NCI-H748 (cell line): ENCODE measurements around the gene LEMD2.

Experiments used
- DNase-seq: peaks from one replicate; lab custom pipeline; 2025; ENCODE audit not compliant: unreplicated experiment; lab: John Stamatoyannopoulos, UW

The LEMD2 gene

DNA sequence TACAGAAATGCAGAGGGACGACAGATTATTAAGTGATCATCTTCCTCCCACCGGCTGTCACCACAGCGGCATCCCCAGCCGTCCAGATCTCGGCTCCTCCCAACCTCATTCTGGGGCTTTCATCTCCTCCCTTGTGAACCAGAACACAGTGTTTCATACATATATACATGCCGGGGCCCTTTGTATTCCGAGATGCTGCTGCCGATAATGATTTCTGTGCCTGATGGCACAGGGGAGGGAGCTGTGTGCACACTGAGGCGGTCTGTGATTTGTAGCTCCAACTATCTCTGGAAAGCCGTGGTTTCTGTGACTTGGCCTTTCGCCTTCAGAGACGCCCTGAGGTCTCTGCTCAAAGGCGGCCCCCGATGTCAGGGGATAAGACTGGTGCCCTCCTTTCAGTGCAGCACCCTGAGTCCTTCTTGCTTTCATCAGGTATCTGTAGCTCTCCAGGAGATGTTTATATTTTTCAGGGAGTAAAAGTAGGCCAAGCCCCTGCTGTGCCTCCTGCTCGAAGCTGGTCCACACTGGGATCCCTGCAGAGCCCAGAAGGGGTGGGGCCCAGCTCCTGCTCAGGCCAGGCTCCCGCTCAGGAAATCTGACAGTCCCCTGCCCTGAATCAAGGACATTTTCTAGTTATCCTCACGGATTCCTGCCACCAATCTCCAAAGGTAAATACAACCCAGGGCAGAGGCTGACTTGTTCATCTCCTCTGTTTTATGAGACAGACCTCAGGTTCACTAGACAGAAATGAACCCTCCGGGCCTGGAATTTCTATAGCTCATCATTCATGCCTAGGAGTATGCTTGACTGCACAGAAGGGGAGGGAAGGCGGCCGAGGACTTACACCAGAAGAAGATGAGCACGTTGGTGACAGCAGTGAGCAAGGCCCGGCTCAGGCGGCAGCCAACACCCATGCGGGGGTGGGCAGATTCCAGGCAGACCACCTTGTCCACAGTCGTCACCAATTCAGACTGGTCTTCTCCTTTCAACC, 11.2 kb downstream of the LEMD2 start:
- DNase-seq: no peak

DNA sequence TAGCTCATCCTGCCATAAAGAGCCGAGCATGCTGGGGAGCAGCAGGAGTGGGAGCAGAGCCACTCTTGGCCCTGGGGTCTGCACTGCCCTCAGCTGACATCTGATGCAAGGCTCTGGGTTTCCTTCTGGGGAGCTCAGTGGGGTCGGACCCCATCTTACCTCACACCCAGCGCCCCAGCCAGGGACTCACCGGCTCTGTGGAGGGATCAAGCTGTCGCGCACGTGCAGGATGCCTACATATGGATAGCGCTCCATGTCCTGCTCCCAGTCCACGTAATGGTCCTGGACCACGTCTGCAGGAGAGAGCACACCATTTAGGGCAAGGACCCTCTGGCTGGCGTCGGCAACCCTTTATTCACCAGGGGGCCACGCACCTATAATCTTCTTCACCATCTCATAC, 12.2 kb downstream of the LEMD2 start:
- no peak for DNase-seq

DNA sequence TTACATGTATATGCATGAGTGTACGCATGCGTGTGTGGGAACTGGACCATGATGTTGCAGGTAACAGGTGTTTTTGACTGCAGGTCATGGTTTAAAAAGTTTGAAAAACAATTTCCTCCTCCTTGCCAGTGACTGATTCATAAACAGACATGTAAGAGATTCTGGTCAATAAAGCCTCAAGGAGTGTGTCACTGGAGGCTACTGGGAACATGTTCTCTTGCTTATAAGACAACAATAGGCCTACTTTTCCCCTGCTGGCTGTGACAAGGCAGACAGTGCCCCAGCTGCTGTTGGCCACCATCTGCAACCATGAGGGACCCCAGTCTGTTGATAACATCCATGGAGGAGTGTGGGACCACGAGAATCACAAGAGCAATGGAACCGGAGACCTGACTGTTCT, 12.7 kb downstream of the LEMD2 start:
- no peak for DNase-seq

DNA sequence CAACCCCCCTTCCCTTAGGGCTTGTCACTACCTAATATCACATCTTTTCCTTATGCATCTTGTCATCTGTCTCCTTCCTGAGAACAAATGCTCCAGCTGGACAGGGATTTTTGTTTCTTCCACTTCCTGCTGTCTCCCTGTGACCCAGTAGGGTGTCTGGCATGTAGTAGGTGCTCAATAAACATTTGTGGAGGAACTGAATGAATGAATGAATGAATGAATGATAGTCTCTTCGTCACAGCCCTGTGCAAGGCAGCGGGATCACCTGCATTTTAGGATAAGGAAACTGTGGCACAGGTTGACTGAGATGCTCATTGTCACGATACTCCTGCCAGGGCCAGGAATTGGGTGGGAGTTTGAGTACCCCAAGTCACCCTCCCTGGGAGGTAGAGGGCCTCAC, 14.2 kb downstream of the LEMD2 start:
- no peak for DNase-seq

GRCh38 chr6:33772902-33773472, 15.9 kb downstream of the LEMD2 start:
- DNase-seq: no peak

DNA sequence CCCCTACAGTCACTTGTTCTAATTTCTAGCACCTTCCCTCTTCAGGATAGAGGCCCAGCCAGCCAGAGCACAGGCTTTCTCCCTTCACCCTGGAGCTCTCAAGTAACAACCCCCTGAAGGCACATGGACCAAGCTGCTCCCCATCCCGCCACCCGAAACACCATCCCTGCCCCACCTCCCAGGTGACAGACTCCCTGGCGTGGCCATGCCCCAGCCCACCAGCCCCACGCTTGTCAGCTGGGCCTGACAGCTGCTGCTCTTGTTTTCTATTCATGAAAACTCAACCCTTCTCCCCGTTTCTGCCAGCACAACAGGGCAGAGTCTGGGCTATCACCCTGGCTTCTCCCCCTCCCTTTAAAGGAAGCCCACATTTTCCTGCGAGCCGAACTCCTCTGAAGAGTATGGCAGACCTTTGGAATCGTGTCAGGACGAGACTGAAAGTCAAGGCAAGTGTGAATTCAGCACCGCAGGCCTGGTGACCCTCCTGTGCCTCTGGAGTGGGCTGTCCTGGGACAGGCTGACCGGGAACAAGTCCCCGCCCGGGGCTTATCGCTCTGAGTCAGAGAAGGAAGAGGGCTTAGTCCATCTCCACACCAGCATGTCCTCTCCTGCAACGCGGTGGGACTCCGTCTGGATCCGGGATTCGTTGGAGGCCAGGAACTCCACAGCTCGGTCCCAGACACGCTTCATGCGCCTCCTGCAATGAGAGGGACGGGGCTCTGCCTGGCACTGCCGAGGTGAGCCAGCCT, 16.7 kb downstream of the LEMD2 start:
- no peak for DNase-seq

DNA sequence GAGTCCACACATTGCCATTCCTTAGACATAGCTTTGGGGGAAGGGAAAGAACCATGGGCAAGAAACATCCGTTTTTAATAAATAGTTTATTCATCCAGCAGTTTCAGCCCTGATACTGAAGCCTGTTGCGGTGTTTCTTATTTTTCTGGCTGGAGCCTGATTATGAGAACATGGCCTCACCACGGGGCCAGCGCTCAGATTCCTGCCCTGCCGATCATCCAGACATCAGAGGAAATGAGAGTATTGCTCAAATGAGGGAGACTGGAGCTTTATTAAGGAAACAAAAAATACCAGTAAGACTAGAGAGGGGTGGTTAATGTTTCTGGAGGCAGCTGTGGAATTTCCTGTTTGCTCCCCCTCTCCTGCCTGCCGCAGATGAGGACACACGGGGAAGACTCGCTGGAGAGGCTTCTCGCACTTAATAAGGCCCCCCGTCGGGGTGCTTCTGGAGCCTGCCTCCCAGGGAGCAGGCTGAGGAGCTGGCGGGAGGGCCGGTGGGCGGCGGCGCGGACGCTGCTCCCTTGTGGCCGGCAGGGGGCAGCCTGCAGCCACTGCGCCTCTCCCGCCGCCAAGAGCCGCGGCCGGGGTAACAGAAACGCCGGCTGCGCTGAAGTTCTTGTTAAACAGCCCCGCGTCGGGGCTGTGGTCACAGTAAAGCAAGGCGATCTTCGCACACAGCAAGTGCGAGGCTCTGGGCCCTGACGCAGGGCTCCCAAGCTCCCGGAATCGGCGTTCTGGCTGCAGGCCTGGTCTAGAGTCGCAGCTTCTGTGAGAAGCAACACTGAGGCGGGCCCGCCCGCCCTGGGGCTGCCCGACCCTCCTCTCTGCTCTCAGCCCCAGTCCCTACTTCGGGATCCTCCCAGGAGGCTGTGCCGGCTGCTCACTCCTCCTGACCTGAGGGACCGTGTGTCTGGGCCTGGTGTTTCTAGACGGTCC, 17.5 kb downstream of the LEMD2 start:
- peak; percentile 29 for DNase-seq

DNA sequence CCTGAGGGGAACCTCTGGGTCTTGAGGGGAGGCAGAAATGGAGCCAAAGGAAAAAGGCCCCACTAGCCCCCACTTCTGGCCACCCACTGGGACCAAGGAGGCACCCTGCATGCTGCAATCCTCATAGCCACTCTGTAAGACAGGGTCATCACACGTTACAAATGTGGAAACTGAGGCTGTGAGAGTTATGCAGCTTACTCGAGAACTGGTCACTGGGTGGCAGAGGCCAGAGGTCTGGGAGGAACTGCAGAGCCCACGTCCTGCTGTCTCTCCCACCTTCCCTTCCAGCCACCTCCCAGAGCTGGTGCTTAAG, 18.1 kb downstream of the LEMD2 start:
- no peak for DNase-seq

GRCh38 chr6:33770124-33770832, 18.7 kb downstream of the LEMD2 start:
- DNase-seq: peak; percentile 14

GRCh38 chr6:33769248-33769821, 19.6 kb downstream of the LEMD2 start:
- no peak for DNase-seq

DNA sequence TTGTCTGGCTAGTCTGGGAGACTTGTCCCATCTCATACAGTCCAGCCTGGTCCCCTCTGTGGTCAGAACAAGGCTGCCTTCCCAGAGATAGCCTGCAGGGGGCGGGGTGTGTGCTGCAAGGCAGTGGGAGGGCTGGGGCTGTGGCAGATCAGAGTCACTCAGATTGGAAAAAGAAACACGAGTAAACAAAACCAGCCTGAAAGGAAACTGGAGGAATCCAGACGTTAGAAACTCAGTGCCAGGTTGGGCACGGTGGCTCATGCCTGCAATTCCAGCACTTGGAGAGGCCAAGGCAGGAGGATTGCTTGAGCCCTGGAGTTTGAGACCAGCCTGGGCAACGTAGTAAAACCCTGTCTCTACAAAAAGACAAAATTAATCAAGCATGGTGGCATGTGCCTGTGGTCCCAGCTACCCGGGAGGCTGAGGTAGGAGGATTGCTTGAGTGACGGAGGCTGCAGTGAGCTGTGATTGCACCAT, 20.2 kb downstream of the LEMD2 start:
- DNase-seq: peak; percentile 78

GRCh38 chr6:33766921-33767907, 21.7 kb downstream of the LEMD2 start:
- DNase-seq: no peak

DNA sequence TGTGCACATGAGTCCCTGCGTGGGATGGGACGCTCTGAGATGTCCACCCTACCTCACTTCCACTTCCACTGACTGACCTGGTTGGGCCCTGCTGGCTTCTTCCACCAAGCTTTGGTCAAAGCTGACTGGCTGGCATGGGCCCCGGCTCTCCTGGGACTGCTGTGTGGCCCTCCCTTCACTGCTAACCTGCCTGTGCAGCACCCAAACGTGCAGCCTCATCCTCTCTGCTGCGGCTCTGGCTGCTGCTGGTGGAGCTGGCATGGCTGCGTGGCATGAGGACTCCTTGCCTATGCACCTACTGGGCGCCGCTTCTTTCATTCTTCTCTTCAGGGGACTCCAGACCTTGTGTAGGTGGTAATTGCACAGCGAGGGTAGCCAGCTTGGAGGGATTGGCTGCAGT, 23.6 kb downstream of the LEMD2 start:
- DNase-seq: no peak

- DNase-seq: no peak
Observed at GRCh38 chr6:33764036-33764435, 24.9 kb downstream of the LEMD2 start.

DNA sequence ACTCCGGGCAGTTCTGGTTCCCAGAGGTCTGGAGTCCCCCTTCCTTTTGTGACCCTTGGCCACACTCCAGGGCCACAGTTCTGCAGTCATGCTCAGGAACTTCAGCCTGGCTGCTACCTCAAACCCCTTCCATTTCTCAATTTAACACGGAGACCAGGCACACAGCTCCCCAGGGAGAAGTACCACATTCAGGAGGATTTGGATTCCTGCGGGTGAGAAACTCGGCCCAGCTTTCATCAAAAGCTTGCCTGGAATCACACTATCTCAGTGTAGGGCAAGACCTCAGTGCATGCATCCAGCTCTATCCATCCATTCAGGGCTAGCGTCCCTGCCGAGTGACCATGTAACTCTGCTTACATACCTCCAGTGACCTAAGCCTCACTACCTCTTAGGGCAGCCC, 25.4 kb downstream of the LEMD2 start:
- no peak for DNase-seq

DNA sequence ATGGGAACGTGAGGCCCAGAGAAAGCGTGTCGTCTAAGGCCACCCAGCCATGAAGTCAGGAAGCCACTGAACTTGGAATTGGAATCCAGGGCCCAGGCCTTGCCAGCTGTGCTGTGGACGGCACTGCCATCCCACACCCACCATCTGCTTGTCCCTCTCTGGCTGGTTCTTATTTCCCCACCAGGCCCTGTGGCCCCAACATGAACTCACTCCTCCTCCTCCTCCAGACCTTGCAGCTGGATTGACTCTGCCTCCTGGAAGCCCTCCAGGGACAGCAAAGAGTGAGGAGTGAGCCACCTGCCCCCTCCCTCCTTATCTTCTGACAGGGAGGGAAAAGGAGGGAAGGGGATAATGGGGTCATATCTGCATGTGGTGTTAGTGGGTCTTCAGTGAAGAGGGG, 26.2 kb downstream of the LEMD2 start:
- no peak for DNase-seq

DNA sequence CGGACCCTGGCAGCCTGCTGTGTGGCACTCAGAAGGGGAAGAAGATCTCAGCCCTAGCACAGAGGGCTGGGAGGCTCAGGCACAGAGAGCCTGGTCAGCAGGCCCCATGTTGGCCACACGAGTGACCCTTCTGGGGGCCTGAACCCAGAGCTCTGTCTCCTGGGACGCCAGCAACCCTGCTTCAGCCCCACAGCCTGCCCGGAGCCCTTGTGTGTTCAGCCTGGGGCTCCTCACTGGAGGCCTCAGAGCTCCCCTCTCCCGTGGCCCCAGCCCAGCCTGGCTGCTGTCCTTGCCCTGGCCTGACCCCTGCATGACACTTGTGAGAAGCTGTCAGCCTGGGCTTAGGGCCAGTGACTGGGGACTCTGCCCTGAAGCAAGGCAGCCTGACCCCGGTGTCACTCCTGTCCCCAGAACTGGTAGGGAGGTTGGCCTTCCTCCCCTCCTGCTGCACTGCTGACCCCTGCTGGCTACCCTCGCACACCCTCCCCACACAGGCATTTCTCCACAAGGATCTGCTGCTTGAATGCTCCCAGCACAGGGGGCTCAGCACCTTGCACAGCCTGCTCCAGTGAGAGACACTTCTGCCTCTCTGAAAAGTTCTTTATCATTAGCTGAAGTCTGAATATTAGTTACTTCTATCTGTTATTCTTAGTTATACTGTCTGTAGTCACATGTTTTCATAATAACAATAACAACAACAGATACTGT, 26.9 kb downstream of the LEMD2 start:
- peak; percentile 52 for DNase-seq

- no peak for DNase-seq
Observed at GRCh38 chr6:33761581-33761921, 27.4 kb downstream of the LEMD2 start.
